Stomach (tissue), 19 donors: ENCODE measurements around the gene MCAT. TPM values are rescaled to one million over a fixed set of nuclear protein-coding genes. Genes with fewer than 3 reads are reported as not detected.
A peak's percentile ranks its signal among the peaks of the same experiment; 100 is the strongest.

ENCODE experiments used
- DNase-seq, 2 donors: peaks; one replicate each; pipeline versions ENCODE4 v3.0.0 to v3.0.0-alpha.2; 2013 to 2019
- H3K27ac ChIP-seq, 5 donors: fragments of 200-600 bp in 4 of 5; sonication (generic) in 4 of 5; one replicate each; pipeline ENCODE4 v1.5.1; 2013 to 2019; ENCODE audit warnings: mild to moderate bottlenecking in 1 of 5, moderate library complexity in 1 of 5
- H3K27me3 ChIP-seq, 3 donors: fragments of 200-600 bp; sonication (generic); one replicate each; pipeline ENCODE4 v1.5.1; 2017 to 2019; ENCODE audit warnings: mixed run types in 1 of 3
- H3K36me3 ChIP-seq, 4 donors: fragments of 200-600 bp; sonication (generic); 1 replicate in 3 of 4; 2 replicates in 1 of 4; pipeline ENCODE4 v1.5.1; 2016 to 2019
- H3K4me1 ChIP-seq, 4 donors: fragments of 200-600 bp; sonication (generic); one replicate each; pipeline ENCODE4 v1.5.1; 2016 to 2019
- H3K4me3 ChIP-seq, 4 donors: fragments of 200-600 bp; sonication (generic) in 3 of 4; one replicate each; pipeline ENCODE4 v1.5.1; 2016 to 2019; ENCODE audit warnings: mild to moderate bottlenecking in 1 of 4
- H3K9me3 ChIP-seq, 4 donors: fragments of 200-600 bp; sonication (generic); one replicate each; pipeline ENCODE4 v1.5.1; 2016 to 2019
- CTCF ChIP-seq, 7 experiments: fragments of 450-650 bp in 4 of 7; fragments of 200-600 bp in 3 of 7; sonication (generic) in 3 of 7; IDR thresholded peaks; one replicate each; pipeline ENCODE4 v1.5.1; 2016 to 2019; ENCODE audit warnings: antibody characterized with exemption in 7 of 7, control low read depth in 2 of 7, mild to moderate bottlenecking in 1 of 7
- EP300 ChIP-seq: sonication (generic); formaldehyde crosslinking; IDR thresholded peaks from one replicate; pipeline ENCODE4 v1.6.1; 2017; ENCODE audit warnings: antibody characterized with exemption
- POLR2A ChIP-seq, 4 donors: fragments of 450-650 bp; IDR thresholded peaks; one replicate each; pipeline ENCODE4 v1.6.1; 2016; ENCODE audit warnings: antibody characterized with exemption in 4 of 4, control low read depth in 2 of 4, mild to moderate bottlenecking in 1 of 4, moderate library complexity in 1 of 4
- POLR2AphosphoS5 ChIP-seq, 3 donors: sonication (generic); formaldehyde crosslinking; IDR thresholded peaks; one replicate each; pipeline ENCODE4 v1.6.1; 2016; ENCODE audit warnings: antibody characterized with exemption in 3 of 3
- whole genome bisulfite sequencing, 5 donors: extraction: QIAGEN DNeasy Blood & Tissue Kit in 3 of 5; methylation state at CpG; one replicate each; pipeline versions ENCODE4 v1.1.5 to v1.1.7; 2013 to 2018; 5-methylcytosine and 5-hydroxymethylcytosine counted together
- intact Hi-C: fragments of 100-400 bp; cut with DNase I; formaldehyde crosslinking; loops from one replicate; pipeline ENCODE4 v1.15.1; 2023; ENCODE audit warnings: low total_unique reads
- long read RNA-seq, 10 donors: transcript quantifications; one replicate each; lab custom pipeline, GENCODE V29; 2026
- polyA plus RNA-seq, 3 donors: library from polyadenylated mRNA; stranded (reverse); fragments of 200-250 nt; gene quantifications; one replicate each; pipeline ENCODE4 v1.2.3, GENCODE V29; 2013
- total RNA-seq, 5 donors: library from RNA; depleted of rRNA; stranded (reverse); fragments of >200 nt; gene quantifications; one replicate each; pipeline versions ENCODE4 v1.1.0 to v1.2.3, GENCODE V29; 2014 to 2016
- donor health status: healthy with polysubstance abuse.
- donor health status: Bipolar disorder and iron deficiency.
- donor health status: healthy.

The MCAT gene
- total RNA-seq: 100 to 1,000 TPM in 1 of 5 donors, 10 to 100 TPM in 3, not detected in 1; 11.7 to 197 (median 23.6) TPM
- polyA plus RNA-seq: 10 to 100 TPM; 17.0 to 24.6 (median 17.8) TPM
- long read RNA-seq, donor 1, partial matches to known transcripts: 0 of 3 reads
- long read RNA-seq, donor 1, other reads (novel, unspliced or antisense): 0 of 3 reads
- long read RNA-seq, donor 2, partial matches to known transcripts: 0 of 7 reads
- long read RNA-seq, donor 2, other reads (novel, unspliced or antisense): 0 of 7 reads
- long read RNA-seq, donor 3, partial matches to known transcripts: 0 of 3 reads
- long read RNA-seq, donor 3, other reads (novel, unspliced or antisense): 0 of 3 reads
- long read RNA-seq, donor 4: 0 reads
- long read RNA-seq, donor 5, partial matches to known transcripts: 0 of 8 reads
- long read RNA-seq, donor 5, other reads (novel, unspliced or antisense): 0 of 8 reads
- long read RNA-seq, donor 6, transcript MCAT-201 (4 exons, 2,056 nt): major isoform, 10 of 703 reads
- long read RNA-seq, donor 6, partial matches to known transcripts: 252 of 703 reads
- long read RNA-seq, donor 6, other reads (novel, unspliced or antisense): 436 of 703 reads
- long read RNA-seq, donor 7, transcript MCAT-201 (4 exons, 2,056 nt): major isoform, 5 of 8 reads
- long read RNA-seq, donor 7, partial matches to known transcripts: 0 of 8 reads
- long read RNA-seq, donor 7, other reads (novel, unspliced or antisense): 0 of 8 reads
- long read RNA-seq, donor 8, partial matches to known transcripts: 0 of 3 reads
- long read RNA-seq, donor 8, other reads (novel, unspliced or antisense): 0 of 3 reads
- long read RNA-seq, donor 9, partial matches to known transcripts: 0 of 6 reads
- long read RNA-seq, donor 9, other reads (novel, unspliced or antisense): 0 of 6 reads
- long read RNA-seq, donor 10, partial matches to known transcripts: 30 of 79 reads
- long read RNA-seq, donor 10, other reads (novel, unspliced or antisense): 47 of 79 reads

GRCh38 chr22:43142880-43143562 lies at the start of gene MCAT:
MCAT (minus strand) TSS chr22:43143398; CDS start chr22:43143348, 50 bp downstream.
- intact Hi-C loops: no loop called here
- Histone ChIP-seq H3K27me3 (no peaks in the 10 kb centered on the region), H3K4me1 (peaks cover 18 to 36% (median 25%) of the 10 kb centered on the region in 4 donors), H3K27ac (peak within 1 kb of the TSS; percentile 79 to 87 (median 82)), H3K36me3 (peaks cover 16 to 32% (median 31%) of the 10 kb centered on the region in 4 donors), H3K4me3 (peak within 1 kb of the TSS; percentile 91 to 97 (median 97)), H3K9me3 (no peaks in the 10 kb centered on the region)
- TF ChIP-seq POLR2AphosphoS5 (IDR thresholded peaks at IDR 0.05): peak; percentile 76 to 92 (median 77)
- TF ChIP-seq EP300: no peak
- WGBS, 5 donors: 0% methylated on average over 16 to 83 of the region's 83 CpGs
- DNase-seq: peak; percentile 90 to 96

GRCh38 chr22:43191831-43192230 lies 48.6 kb upstream of the MCAT start:
- Histone ChIP-seq H3K4me1 (peaks cover 6 to 10% (median 8%) of the 10 kb centered on the region in 4 donors), H3K4me3 (no peak overlapping the region), H3K9me3 (no peaks in the 10 kb centered on the region), H3K36me3 (no peaks in the 10 kb centered on the region), H3K27me3 (peaks cover 0 to 11% (median 0%) of the 10 kb centered on the region in 3 donors), H3K27ac (no peak overlapping the region)
- DNase-seq: no peak
- intact Hi-C loops: no loop called here
- TF ChIP-seq CTCF (IDR thresholded peaks at IDR 0.05): no peak
- TF ChIP-seq POLR2A (IDR thresholded peaks at IDR 0.05): no peak
- no peak for TF ChIP-seq POLR2AphosphoS5 (IDR thresholded peaks at IDR 0.05)
- TF ChIP-seq EP300: no peak

GRCh38 chr22:43188829-43189545 lies 45.8 kb upstream of the MCAT start:
- Histone ChIP-seq H3K4me3 (no peak overlapping the region), H3K27ac (no peak overlapping the region), H3K27me3 (no peaks in the 10 kb centered on the region), H3K36me3 (no peaks in the 10 kb centered on the region), H3K4me1 (peaks cover 20 to 35% (median 34%) of the 10 kb centered on the region in 4 donors), H3K9me3 (no peaks in the 10 kb centered on the region)
- no peak for DNase-seq
- TF ChIP-seq POLR2AphosphoS5 (IDR thresholded peaks at IDR 0.05) (no peak), POLR2A (IDR thresholded peaks at IDR 0.05) (no peak), CTCF (IDR thresholded peaks at IDR 0.05) (no peak), EP300 (no peak)
- 78 to 89% (median 84%) methylated on average over 5 of the region's 5 CpGs for WGBS, 5 donors
- intact Hi-C loops: no loop called here
